Fibroblast of lung (primary cell): ENCODE results near the gene CGNL1. TPM values are rescaled to one million over a fixed set of nuclear protein-coding genes. Genes with fewer than 3 reads are reported as not detected.

Experiments used
- DNase-seq, 2 donors: peaks; one replicate each; pipeline versions ENCODE4 v3.0.0 to v3.0.0-alpha.2; 2010; ENCODE audit warnings: low read depth in 2 of 2
- H2AFZ ChIP-seq: 2 replicates; pipeline ENCODE4 v1.5.1; 2012; ENCODE audit warnings: low read length, control low read depth, inconsistent platforms
- H3K27ac ChIP-seq: 2 replicates; pipeline ENCODE4 v1.5.1; 2011; ENCODE audit warnings: low read length, control low read depth; ENCODE audit not compliant: insufficient read depth
- H3K27me3 ChIP-seq: 2 replicates; pipeline ENCODE4 v1.5.1; 2011; ENCODE audit warnings: mild to moderate bottlenecking, low read length; ENCODE audit not compliant: control insufficient read depth, insufficient read depth
- H3K36me3 ChIP-seq: 2 replicates; pipeline ENCODE4 v1.5.1; 2011; ENCODE audit warnings: low read length; ENCODE audit not compliant: control insufficient read depth, insufficient read depth
- H3K4me1 ChIP-seq: 2 replicates; pipeline ENCODE4 v1.5.1; 2011; ENCODE audit warnings: low read length; ENCODE audit not compliant: control insufficient read depth, insufficient read depth; ENCODE audit errors: extremely low read depth
- H3K4me2 ChIP-seq: 2 replicates; pipeline ENCODE4 v1.5.1; 2011; ENCODE audit warnings: low read length, control low read depth; ENCODE audit not compliant: insufficient read depth; ENCODE audit errors: extremely low read depth
- H3K4me3 ChIP-seq, 4 experiments: fragments of 200-600 bp in 1 of 4; sonication (generic) in 1 of 4; replicated peaks in 1 of 4; 2 replicates each; pipeline ENCODE4 v1.5.1; 2011 to 2016; ENCODE audit warnings: low read length in 4 of 4, low read depth in 3 of 4, mild to moderate bottlenecking in 3 of 4, control low read depth in 2 of 4, inconsistent platforms in 1 of 4, mixed read lengths in 1 of 4; ENCODE audit not compliant: insufficient read depth in 1 of 4; ENCODE audit errors: control extremely low read depth in 1 of 4
- H3K79me2 ChIP-seq: 2 replicates; pipeline ENCODE4 v1.5.1; 2012; ENCODE audit warnings: mild to moderate bottlenecking, low read length, inconsistent platforms; ENCODE audit not compliant: control insufficient read depth, insufficient read depth
- H3K9ac ChIP-seq: 2 replicates; pipeline ENCODE4 v1.5.1; 2011; ENCODE audit warnings: mild to moderate bottlenecking, low read length, control low read depth; ENCODE audit not compliant: insufficient read depth
- H3K9me3 ChIP-seq: 2 replicates; pipeline ENCODE4 v1.5.1; 2012; ENCODE audit warnings: low read depth, low read length; ENCODE audit not compliant: control insufficient read depth, insufficient read depth
- H4K20me1 ChIP-seq: 2 replicates; pipeline ENCODE4 v1.5.1; 2011; ENCODE audit warnings: low read length; ENCODE audit not compliant: control insufficient read depth, insufficient read depth; ENCODE audit errors: extremely low read depth
- CTCF ChIP-seq, 2 donors: IDR thresholded peaks in 1 of 2; conservative IDR thresholded peaks in 1 of 2; 1 replicate in 1 of 2; 2 replicates in 1 of 2; pipeline ENCODE4 v1.5.1; 2011 to 2012; ENCODE audit warnings: low read length in 2 of 2, control low read depth in 1 of 2, inconsistent platforms in 1 of 2, low read depth in 1 of 2, mild to moderate bottlenecking in 1 of 2
- EZH2 ChIP-seq: IDR thresholded peaks from 2 replicates; pipeline ENCODE4 v1.5.1; 2012; ENCODE audit warnings: low read length, control low read depth, mild to moderate bottlenecking; ENCODE audit errors: missing control alignments
- polyA plus RNA-seq, 2 donors: library from polyadenylated mRNA; depleted of rRNA in 1 of 2; stranded (reverse) in 1 of 2; unstranded in 1 of 2; fragments of >200 nt; gene quantifications; 2 replicates each; pipeline ENCODE4 v1.2.1, GENCODE V29; 2011 to 2012; ENCODE audit warnings: missing spikeins in 1 of 2
- total RNA-seq: library from RNA; depleted of rRNA; stranded (reverse); fragments of >200 nt; gene quantifications from 2 replicates; pipeline ENCODE4 v1.2.1, GENCODE V29; 2014

The CGNL1 gene
- total and polyA plus RNA-seq, 2 donors (not counting 1 experiment from before 2014, with no cell fraction given), result 0.18 to 6.1 TPM

- no peaks in the 10 kb centered on the region for H3K9me3 ChIP-seq
- no peaks in the 10 kb centered on the region for H3K4me1 ChIP-seq
- DNase-seq, result peak in 1 of 2 donors; percentile 15
- no peaks in the 10 kb centered on the region for H3K36me3 ChIP-seq
- peak overlapping the region; percentile 14 for H2AFZ ChIP-seq
- no peak overlapping the region for H3K27ac ChIP-seq
- H3K4me3 ChIP-seq, result no peak overlapping the region
- no peaks in the 10 kb centered on the region for H3K27me3 ChIP-seq
- no peaks in the 10 kb centered on the region for H4K20me1 ChIP-seq
- no peak overlapping the region for H3K4me2 ChIP-seq
- H3K79me2 ChIP-seq, result no peaks in the 10 kb centered on the region
- TF ChIP-seq EZH2, result no peak
- TF ChIP-seq CTCF (conservative IDR thresholded peaks at IDR 0.05 in 1 of 2, IDR thresholded peaks at IDR 0.05 in 1 of 2; ENCODE audit: low read depth in 1 of 2, low read length in 2 of 2), result peak; percentile 17 to 25
- H3K9ac ChIP-seq, result no peak overlapping the region
These were observed 86.1 kb downstream of the CGNL1 start for GRCh38 chr15:57462381-57462780.

GRCh38 chr15:57463360-57463759 is 87.1 kb downstream of the CGNL1 start:
- H3K4me1 ChIP-seq, result no peaks in the 10 kb centered on the region
- H3K79me2 ChIP-seq, result no peaks in the 10 kb centered on the region
- no peak overlapping the region for H3K4me2 ChIP-seq
- TF ChIP-seq EZH2 (no peak), CTCF (conservative IDR thresholded peaks at IDR 0.05 in 1 of 2, IDR thresholded peaks at IDR 0.05 in 1 of 2; ENCODE audit: low read depth in 1 of 2, low read length in 2 of 2) (no peak)
- no peak for DNase-seq
- H3K9ac ChIP-seq, result no peak overlapping the region
- H3K27ac ChIP-seq, result no peak overlapping the region
- H3K27me3 ChIP-seq, result no peaks in the 10 kb centered on the region
- no peak overlapping the region for H3K4me3 ChIP-seq
- H3K9me3 ChIP-seq, result no peaks in the 10 kb centered on the region
- no peaks in the 10 kb centered on the region for H4K20me1 ChIP-seq
- no peak overlapping the region for H2AFZ ChIP-seq
- no peaks in the 10 kb centered on the region for H3K36me3 ChIP-seq

- no peak for TF ChIP-seq EZH2
- TF ChIP-seq CTCF (conservative IDR thresholded peaks at IDR 0.05 in 1 of 2, IDR thresholded peaks at IDR 0.05 in 1 of 2; ENCODE audit: low read depth in 1 of 2, low read length in 2 of 2), result no peak
These were observed 88.2 kb downstream of the CGNL1 start for GRCh38 chr15:57464480-57464879.

More at GRCh38 chr15:57464480-57464879, 88.2 kb downstream of the CGNL1 start:
- DNase-seq, result no peak
- no peak overlapping the region for H3K4me2 ChIP-seq
- no peaks in the 10 kb centered on the region for H4K20me1 ChIP-seq
- no peaks in the 10 kb centered on the region for H3K36me3 ChIP-seq
- H3K4me1 ChIP-seq, result no peaks in the 10 kb centered on the region
- H3K9ac ChIP-seq, result no peak overlapping the region
- no peaks in the 10 kb centered on the region for H3K27me3 ChIP-seq
- no peak overlapping the region for H2AFZ ChIP-seq
- H3K79me2 ChIP-seq, result no peaks in the 10 kb centered on the region
- H3K9me3 ChIP-seq, result no peaks in the 10 kb centered on the region
- H3K27ac ChIP-seq, result no peak overlapping the region
- no peak overlapping the region for H3K4me3 ChIP-seq
